Stimulated activated CD4-positive, alpha-beta T cell treated with anti-CD3 and anti-CD28 coated beads, TNF-alpha, amount 100 ng/mL, for 4 hours (primary cell): ENCODE measurements around the gene CCDC194.

Experiments
- DNase-seq, 3 experiments: peaks; one replicate each; pipeline ENCODE4 v3.0.0-alpha.2; 2020; ENCODE audit warnings: low read depth in 3 of 3

Gene CCDC194, protein sequence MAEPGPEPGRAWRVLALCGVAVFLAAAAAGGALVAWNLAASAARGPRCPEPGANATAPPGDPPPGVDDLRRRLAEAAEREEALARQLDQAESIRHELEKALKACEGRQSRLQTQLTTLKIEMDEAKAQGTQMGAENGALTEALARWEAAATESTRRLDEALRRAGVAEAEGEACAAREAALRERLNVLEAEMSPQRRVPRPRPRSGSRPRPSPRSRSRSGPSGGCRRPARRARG

GRCh38 chr19:17393914-17394313, at the start of gene CCDC194:
CCDC194 (minus strand) TSS chr19:17394196; CDS start chr19:17394158, 38 bp downstream.
- DNase-seq: no peak

DNA sequence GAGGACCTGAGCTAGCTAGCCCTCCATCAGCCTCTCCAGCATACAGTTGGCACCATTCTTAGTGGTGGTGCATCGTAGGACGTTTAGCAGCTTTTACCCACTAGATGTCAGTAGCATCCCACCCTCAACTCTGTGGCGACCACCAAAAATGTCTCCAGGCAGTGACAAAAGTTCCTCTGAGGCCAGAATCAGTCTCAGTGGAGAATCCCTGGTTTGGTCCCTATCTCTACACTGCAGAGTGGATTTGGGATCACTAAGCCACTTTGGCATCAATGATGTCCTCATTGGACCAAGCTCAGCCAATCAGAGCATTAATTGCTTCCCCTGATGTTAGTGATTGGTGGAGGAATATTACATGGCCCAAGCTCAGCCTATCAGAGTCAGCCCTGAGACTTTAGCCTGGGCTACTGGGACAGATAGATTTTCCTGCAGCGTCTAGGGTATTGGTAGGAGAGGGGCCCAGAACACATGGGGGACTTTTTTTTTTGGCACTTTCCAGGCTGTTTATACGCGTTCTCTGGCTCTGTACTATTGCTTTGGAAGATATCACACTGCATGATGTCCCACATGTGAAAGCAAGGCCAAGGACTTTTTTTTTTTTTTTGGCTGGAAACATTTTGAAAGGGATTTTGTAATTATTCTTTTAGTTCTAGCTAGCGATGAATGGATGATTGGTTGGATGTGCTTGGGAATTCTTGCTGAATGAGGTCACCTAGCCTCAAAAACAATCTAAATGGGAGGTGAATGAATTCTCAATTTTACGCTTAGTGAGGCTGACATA, 47.4 kb upstream of the CCDC194 start:
- DNase-seq: no peak

DNA sequence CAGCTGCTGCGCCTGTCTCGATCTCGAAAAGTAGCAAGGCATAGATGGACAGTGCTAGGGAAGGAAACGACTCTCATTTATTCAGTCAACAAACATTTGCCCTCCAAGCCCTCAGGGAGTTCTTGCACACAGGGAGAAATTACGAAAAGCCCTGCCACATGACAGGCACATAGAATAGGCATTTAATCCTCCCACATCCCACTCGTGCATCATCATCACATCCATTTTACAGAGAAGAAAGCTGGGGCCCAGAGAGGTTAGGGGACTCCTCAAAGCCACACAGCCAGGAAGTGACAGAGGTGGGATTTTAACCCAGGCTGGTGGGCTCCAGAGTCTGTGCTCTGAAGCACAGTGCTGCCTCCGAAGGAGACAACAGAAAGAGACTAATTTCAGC, 42.9 kb upstream of the CCDC194 start:
- no peak for DNase-seq

- DNase-seq: no peak
Observed at GRCh38 chr19:17436094-17436873, 42.3 kb upstream of the CCDC194 start.

DNA sequence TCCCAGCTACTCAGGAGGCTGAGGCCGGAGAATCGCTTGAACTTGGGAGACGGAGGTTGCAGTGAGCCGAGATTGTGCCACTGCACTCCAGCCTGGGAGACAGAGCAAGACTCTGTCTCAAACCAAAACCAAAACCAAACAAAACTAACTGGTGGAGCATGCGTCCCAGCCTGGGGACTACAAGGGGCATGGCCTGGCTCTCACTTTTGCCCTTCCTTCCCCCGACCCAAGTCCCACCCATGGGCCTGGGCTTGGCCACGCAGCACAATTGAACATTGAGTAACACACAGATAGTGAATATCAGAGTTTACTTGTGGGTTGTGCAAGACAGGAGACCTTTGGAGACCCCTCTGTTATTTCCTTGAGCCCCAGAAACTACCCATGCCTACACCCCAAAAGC, 41.2 kb upstream of the CCDC194 start:
- no peak for DNase-seq

GRCh38 chr19:17431417-17431816, 37.4 kb upstream of the CCDC194 start:
- DNase-seq: no peak

DNA sequence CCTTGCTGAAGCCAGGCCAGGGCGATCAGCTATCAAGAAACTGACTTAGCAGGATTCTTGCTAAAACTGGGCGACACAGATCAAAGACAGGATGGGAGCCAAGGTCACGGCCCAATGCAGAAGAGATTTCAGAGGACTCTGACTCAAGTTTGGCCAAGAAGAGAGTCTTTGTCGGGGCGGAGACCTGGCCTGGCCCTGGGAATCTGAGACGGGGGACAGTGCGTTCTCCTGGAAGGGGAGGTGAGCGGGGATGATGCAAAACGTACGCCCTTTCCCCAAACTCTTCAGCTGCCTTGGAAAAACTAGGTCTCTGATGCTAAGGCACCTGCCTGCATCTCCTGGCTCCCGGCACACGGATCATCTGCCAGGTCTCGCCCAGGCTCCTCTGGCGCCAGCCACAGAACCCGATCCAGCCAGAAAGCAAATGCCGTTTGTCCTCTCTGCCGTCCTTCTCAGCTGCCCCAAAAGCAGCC, 35.7 kb upstream of the CCDC194 start:
- DNase-seq: no peak

DNA sequence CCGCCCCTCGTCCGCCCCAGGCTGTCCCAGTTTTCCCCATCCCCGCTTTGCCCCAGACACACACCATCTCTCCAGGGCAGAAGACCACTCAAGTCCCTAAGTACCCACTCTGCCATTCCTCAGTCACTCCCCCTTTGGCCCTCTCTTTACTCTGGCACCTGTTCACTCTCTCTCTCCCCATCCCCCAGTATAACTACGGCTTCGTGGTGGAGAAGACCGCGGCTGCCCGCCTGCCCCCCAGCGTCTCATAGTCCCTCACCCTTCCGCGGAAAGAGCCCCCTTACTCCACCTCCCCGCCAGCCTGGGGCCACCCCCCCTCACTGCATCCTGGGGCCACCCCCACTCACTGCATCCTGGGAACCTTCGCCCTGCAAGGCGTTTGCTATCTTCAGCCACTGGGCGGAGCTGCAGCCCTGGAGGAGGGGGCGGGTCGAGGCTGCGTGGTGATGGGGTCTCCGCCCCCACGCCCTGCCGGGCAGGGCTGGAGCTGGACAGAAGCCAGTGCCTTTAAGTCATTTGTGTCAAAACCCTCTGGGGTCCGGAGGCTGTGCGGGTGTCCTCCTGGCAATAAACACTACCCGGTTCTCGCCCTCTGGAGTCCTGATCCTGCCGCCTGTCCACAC, 30.9 kb upstream of the CCDC194 start:
- no peak for DNase-seq

DNA sequence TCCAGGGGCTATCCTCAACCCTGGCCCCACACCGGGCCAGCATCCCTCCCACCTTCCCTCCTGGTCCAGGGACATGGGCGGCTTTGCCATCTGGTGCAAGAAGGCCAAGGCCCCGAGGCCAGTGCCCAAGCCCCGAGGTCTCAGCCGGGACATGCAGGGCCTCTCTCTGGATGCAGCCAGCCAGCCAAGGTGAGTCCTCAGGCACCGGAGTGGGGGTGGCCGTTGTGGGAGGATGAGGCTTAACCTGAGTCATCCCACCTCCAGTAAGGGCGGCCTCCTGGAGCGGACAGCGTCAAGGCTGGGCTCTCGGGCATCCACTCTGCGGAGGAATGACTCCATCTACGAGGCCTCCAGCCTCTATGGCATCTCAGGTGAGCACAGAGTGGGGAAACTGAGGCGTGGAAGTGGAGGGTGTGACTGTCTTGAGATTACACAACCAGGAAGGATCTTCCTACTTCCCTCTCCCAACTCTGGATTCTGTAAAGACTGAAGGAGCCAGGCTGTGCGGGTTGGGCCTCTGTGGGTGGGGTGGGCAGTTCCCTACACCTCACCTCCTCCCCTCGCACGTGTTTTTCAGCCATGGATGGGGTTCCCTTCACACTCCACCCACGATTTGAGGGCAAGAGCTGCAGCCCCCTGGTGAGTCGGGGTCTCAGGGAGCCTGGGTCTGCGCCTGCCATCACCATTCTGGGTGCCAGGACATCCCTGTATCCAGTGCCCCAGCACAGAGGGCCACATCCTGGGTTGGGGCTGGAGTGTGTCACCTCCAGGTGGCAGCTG, 29.6 kb upstream of the CCDC194 start:
- DNase-seq: no peak

GRCh38 chr19:17421942-17422341, 27.9 kb upstream of the CCDC194 start:
- no peak for DNase-seq

DNA sequence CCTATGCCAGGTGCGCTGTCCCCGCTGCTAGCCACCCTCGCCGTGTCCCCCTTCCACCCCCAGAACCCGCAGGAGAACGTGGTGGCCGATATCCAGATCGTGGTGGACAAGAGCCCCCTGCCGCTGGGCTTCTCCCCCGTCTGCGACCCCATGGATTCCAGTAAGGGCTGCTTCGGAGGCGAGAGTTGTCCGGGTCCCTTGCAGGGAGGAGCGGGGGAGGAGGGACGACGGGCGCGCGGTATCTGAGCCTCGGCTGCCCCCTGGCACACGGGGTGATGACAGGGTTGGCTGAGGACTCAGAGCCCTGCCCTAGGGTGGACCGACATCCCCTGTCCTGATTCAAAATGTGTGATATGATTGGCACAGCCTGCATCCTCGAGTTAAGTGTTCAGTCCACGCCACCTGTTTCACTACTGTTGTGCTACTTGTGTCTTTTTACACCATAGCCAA, 26.5 kb upstream of the CCDC194 start:
- no peak for DNase-seq

DNA sequence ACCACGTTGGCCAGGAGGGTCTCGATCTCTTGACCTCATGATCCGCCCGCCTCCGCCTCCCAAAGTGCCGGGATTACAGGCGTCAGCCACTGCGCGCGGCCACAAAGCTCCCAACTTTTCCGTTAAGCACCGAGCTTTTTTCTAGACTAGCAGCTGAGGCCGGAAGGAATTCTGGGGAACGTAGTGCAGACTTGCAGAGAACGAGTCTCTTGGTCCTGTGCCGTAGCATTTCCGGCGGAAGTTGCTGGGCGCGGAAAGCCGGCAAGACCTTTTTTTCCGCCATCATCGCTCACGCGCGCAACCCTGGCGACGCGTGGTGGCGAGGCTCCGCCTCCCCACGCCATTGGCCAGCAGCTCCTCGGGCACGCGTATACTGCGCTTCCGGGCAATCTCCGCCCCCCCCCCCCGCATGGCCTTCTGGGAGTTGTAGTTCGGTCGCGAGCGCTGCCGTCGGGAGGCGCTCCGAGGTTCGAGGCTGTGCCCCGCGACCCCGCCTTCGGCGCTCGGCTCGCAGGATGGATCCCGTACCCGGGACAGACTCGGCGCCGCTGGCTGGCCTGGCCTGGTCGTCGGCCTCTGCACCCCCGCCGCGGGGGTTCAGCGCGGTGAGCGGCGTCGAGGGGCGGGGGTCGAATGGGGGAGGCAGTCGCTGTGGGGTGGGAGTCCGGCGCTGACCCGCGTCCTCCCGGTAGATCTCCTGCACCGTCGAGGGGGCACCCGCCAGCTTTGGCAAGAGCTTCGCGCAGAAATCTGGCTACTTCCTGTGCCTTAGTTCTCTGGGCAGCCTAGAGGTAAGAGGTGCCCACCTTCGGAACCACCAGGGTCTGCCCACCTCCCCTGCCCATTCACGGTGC, 25.9 kb upstream of the CCDC194 start, which contains the start of gene MVB12A:
Gene MVB12A, plus strand, starts transcription at position 427 of the 854 bp plus-strand sequence. Its CDS starts 89 bp downstream, at position 516.
- peak; percentile 84 to 93 (median 90) for DNase-seq

- DNase-seq: no peak
Observed at GRCh38 chr19:17419154-17419620, 25.2 kb upstream of the CCDC194 start.

DNA sequence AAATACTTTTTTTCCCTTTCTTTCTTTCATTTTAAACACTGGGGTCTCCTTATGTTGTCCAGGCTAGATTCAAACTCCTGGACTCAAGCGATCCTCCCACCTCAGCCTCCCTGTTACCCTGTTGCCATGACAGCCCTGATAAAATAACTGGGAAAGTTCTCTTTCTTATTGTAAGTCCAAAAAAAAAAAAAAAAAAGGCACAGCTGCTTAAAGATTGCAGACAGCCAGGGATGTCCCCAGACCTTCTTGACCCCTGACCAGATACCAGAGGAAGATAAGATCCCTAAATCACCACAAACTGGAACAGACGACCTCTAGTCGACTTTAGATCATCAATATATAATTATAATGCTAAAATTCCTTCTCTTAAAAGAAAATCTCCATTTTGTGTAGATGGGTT, 24.7 kb upstream of the CCDC194 start:
- no peak for DNase-seq

DNA sequence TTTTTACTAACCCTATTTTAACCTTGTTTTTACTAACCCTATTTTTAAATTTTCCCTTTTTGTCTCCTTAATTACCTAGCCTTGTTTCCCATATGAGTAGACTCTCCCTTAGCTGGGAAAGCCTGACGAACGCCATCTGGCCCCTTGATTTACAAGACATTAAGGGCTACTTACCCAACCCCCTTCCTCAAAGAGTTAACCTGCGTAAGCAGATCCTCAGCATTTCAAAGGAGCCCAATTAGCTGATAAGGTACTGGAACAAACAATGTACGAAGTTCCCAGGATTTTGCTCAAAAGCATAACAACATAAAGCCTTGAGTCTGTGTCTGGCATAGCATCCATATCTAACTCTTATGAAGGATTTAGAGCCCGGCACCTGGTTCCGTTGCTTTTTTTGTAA, 21.1 kb upstream of the CCDC194 start:
- DNase-seq: no peak

DNA sequence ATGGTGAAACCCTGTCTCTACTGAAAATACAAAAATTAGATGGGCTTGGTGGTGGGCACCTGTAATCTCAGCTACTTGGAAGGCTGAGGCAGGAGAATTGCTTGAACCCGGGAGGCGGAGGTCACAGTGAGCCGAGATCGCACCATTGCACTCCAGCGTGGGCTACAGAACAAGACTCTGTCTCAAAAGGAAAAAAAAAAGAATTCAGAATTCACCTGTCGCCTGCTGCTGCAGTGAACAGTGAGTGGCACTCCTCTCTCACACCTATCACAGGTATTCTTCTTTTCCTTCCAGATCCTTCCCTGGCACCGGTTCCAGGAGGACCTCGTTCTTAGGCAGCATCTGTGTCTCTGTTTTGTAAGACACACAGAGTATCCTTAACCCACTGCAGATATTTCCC, 20.1 kb upstream of the CCDC194 start:
- no peak for DNase-seq

DNA sequence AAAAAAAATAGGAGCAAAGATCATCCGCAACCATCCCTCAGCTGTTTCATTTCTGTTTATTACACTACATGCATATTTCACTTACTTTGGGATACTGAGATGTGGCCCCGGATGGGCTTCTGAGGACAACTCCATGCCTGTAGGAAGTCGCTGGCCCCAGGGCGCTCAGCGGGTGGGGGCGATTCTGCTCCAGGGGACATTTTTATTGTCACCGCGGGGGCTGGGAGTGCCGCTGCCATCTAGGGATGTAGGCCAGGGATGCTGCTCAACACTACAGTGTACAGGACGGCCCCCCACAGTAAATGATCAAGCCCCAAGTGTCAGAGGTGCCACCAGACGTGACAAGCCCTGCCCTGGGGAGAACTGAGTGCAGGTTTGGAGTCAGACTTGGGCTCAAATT, 17.8 kb upstream of the CCDC194 start:
- DNase-seq: no peak

DNA sequence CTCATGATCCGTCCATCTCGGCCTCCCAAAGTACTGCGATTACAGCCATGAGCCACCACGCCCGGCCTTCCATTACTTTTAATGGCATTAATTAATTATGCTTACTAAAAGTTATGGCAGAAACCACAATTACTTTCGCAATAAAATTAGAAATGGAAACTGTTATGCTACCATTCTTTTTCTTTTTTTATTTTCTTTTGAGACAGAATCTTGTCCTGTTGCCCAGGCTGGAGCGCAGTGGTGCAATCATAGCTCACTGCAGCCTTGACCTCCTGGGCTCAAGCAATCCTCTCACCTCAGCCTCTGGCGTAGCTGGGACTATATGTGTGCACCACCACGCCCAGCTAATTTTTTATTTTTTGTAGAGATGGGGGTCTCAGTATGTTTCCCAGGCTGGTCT, 16.0 kb upstream of the CCDC194 start:
- no peak for DNase-seq

- DNase-seq: no peak
Observed at GRCh38 chr19:17406887-17407196, 12.8 kb upstream of the CCDC194 start.
